SKM-1 treated with dmso at 0.1 percent for 144 hours (cell line): Measurements from ENCODE around the gene KIAA0825.
A peak's percentile ranks its signal among the peaks of the same experiment; 100 is the strongest.
"Not testable (repeated sequence)": the region's sequence is repeated elsewhere in the genome, so short reads cannot be mapped to it uniquely, and the experiment has no call there.

ENCODE experiments used
- DNase-seq: peaks from one replicate; lab custom pipeline; 2025; ENCODE audit not compliant: unreplicated experiment; lab: John Stamatoyannopoulos, UW

Gene KIAA0825

DNA sequence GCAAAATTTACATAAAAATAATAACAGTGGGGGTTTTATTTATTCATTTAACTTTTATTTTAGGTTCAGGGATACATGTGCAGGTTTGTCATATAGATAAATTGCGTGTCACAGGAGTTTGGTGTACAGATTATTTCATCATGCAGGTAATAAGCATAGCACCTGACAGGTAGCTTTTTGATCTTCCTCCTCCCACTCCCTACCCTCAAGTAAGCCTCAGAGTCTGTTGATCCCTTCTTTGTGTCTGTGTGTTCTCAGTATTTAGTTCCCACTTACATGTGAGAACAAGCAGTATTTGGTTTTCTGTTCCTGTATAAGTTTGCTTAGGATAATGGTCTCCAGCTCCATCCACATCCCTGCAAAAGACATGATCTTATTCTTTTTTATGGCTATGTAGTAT, 240.3 kb downstream of the KIAA0825 start:
- no peak for DNase-seq

DNA sequence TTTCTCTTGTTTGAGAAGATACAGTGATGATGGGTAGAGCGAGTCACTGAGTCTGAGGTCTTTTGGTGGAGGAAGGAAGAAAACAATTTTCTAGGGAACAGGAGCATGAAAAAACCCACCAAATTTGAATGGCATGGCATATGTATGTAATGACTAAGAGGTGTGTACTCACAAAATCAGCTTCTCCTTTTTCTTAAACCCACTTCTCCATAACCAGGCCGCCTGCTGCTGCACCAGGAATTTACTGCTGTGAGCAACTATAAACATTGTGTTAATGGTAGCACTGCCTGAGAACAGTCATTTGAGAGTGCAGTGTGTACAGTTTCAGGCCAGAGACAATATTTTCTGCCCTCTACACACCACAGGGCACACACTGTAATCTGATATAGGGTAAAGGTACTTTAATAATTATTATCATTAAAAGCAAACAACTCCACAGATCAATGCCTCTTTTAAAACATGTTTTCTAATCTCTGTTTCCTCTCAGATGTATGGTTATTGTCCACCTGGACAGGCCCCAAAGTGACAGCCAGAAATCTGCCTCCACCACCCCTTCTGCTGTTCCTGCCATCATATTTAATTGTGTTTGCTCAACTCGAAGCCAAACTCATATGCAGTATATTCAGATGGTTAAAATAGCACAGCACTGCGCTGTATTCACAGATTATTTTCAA, 241.6 kb downstream of the KIAA0825 start:
- DNase-seq = peak; percentile 75

DNA sequence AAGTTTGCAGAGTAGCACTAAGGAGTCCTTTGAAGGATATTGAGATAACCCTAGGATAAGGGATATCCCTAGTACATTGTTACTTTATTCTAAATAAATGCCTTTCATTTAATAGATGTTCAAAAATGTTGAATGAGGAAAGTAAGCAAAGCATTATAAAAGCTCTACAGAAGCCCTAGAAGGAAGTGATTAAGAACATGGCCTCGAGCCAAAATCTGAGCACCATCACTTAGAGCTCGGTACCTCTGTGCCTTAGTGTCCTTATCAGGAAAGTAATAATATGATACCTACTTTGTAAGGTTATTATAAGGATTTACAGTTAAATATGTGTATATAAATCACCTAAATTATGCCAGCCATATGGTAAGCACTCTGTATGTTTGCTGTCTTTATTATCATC, 242.6 kb downstream of the KIAA0825 start:
- no peak for DNase-seq

DNA sequence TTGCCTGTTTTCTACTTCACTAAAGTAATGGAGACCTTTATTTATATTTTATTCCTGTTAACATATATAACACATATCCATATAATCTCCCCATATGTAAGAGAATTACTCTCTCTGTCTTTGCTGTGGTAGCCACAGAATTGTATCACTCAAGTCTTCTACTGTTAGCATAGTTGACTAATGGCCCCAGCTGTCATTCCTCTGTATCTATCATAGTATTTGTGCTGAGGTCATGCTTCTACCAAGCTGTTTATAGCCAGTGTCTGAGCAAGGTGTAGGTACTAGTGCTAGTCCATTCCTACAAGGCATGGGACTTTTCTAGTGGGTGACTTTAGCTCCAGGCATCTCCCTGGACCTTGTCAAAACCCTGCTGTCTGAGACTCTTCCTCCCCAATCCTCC, 244.1 kb downstream of the KIAA0825 start:
- DNase-seq = no peak

- DNase-seq = no peak
Observed at GRCh38 chr5:94367900-94368299, 250.5 kb downstream of the KIAA0825 start.

GRCh38 chr5:94366811-94367210, 251.6 kb downstream of the KIAA0825 start:
- peak; percentile 12 for DNase-seq

DNA sequence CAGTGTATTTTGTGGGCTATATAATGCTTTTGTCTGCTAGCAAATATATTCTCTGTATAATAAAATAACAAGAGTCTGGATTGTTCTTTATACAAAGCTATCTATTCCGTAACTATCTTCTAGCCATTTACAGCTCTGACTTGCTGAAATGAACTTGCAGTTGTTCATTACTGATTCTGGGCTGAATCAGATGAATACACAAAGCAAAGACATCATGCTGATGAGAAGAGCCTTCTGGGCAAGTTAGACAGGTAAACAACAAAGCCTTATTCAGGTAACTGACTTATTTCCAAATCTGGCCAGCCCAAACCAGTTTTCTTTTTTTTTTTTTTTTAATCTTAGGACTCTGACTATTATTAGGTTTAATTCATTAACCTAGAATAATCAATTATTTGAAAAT, 255.5 kb downstream of the KIAA0825 start:
- DNase-seq = no peak

DNA sequence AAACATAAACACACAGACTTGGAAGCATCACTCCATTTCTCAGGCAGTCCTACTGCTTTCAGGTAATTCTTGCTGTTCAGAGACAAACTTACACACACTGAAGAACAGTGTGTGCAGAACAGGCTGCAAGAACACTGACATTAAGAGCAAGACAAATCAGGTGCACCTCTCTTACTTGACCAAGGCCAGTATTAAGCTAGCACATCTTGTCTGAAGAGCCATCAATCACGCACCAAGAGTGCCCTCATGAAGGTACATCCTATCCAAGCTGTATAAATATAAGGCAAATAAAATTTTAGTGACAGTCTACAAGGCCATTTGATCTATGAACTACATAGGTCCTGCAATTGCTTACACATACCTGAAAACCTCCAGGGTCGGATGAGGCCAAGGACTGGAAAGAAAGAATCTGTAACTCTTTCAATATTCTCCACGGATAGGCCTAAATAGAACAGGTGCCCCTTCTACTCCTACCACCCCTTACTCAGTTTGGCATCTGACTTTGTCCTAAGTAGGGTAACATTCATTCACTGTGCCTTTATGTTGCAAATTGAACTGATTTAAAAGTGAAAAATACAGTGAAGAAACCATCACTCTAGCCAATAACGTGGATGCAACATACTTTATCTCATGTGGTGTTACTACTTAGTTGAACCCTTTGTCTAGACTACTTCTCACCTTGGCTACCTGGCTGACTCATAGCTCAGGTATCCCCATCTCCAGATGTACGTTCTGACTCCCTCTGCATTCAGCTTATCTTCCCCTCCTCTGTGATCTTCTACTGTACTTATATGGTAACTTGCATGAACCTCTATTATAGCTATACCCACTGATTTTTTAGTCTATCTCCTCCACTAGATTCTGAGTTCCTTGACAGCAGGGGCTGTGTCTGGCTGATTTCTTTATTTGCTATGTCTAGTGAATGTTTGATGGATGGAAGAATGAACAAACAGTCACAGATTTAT, 256.3 kb downstream of the KIAA0825 start:
- DNase-seq = no peak

DNA sequence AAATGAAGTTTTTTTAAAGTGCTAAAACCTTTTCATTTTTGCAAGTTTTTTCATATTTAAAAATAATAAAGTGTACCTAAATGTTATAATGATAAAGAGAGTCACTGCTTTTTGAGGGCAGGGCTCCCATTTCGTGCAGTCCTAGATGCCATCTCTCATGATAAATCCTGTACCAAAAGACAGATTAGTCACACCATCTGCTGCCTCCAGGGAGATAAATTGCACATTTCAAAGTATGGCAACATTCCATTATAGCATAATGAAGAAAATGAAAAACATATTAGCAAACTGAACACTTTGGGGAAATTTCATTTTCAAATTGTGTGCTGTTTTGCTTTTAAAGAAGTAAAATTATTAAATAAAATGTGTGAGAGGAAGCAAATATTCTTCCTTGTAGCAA, 257.2 kb downstream of the KIAA0825 start:
- DNase-seq = no peak

DNA sequence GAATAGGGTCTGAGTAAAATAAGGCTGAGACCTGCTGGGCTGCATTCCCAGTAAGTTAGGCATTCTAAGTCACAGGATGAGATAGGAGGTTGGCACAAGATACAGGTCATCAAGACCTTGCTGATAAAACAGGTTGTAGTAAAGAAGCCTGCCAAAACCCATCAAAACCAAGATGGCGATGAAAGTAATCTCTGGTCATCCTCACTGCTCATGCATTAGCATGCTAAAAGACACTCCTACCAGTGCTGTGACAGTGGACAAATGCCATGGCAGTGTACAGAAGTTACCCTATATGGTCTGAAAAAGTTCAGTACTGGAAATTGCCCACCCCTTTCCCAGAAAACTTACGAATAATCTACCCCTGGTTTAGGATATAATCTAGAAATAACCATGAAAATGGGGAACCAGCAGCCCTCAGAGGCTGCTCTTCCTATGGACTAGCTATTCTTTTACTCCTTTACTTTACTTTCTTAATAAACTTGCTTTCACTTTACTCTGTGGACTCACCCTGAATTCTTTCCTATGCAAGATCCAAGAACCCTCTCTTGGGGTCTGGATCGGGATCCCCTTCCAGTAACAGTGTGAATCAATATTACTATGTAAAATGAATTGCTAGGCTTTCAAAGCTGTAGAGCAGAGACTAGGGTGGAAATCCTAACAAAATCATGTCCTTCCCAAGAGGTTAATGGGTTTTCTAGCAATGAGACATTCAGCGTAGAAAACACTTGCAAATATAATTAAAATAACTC, 257.8 kb downstream of the KIAA0825 start:
- no peak for DNase-seq

- DNase-seq = no peak
Observed at GRCh38 chr5:94359880-94360279, 258.5 kb downstream of the KIAA0825 start.

DNA sequence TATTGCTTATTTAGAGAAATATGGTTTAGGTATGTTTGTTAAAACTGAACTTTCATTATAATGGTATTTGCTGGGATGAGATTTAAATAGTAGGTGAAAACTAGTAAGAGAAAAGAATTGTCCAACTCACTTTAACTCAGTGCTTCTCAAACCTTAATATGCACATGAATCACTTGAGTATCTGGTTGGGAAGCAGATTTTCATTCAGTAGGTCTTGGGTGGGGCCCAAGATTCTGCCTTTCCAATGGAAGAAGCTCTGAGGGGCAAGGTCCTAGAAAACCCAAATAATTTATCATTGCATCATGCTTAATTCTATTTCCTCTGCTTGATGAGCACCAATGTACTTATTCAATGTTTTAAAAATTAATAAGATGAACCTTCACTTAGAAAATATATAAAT, 262.6 kb downstream of the KIAA0825 start:
- DNase-seq = no peak

DNA sequence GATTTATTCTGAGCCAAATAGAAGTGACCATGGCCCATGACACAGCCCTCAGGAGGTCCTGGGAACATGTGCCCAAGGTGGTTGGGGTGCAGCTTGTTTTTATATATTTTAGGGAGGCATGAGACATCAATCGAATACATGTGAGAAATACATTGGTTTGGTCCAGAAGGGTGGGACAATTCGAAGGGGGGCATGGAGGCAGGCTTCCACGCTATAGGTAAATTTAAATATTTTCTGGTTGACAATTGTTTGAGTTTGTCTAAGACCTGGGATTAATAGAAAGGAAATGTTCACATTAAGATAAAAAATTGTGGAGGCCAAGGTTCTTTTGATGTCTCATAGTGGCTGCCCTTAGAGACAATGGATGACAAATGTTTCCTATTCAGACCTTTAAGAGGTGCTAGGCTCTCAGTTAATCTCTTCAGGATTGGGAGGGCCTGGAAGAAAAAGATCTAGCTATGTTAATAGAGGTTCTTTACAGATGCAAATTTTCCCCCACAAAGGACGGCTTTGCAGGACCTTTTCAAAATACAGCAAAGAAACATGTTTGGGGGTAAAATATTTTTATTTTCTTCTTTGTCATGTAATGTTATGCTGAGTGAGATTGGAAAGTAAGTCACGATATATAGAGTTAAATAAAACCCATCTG, 263.4 kb downstream of the KIAA0825 start:
- DNase-seq = not testable (repeated sequence)

GRCh38 chr5:94353605-94354004, 264.8 kb downstream of the KIAA0825 start:
- DNase-seq = no peak

DNA sequence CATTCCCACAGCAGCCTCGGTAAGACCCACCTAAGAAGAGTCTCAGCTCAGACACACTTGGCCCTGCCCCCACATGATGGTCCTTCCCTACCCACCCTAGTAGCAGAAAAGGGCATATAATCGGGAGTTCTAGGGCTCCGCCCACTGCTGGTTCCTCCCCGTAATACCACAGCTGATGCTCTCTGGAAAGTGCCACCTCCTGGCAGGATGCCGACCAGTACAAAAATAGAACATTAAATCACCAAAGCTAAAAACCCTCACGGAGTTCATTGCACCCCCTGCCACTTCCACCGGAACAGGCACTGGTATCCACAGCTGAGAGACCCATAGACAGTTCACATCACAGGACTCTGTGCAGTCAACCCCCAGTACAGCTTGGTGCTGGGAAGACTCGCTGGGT, 271.3 kb downstream of the KIAA0825 start:
- no peak for DNase-seq

GRCh38 chr5:94345257-94345656, 273.1 kb downstream of the KIAA0825 start:
- no peak for DNase-seq

DNA sequence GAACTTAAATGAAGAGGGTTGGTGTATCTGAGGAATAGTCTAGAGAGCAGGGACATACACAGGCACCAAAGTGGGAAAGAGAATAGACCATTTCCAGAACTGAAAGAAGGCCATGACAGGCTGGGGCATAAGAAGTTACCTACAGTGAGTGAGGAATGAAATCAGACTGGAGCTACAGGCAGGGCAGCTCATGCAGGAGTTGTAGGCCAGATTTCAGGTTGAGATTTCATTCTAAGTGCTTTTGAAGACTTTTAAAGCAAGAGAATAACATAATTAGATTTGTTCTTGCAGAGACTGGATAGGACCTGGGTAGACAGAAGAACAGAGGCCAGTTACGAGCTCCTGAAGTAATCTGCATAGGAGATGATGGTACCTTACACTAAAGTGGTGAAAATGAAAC, 280.8 kb downstream of the KIAA0825 start:
- no peak for DNase-seq

DNA sequence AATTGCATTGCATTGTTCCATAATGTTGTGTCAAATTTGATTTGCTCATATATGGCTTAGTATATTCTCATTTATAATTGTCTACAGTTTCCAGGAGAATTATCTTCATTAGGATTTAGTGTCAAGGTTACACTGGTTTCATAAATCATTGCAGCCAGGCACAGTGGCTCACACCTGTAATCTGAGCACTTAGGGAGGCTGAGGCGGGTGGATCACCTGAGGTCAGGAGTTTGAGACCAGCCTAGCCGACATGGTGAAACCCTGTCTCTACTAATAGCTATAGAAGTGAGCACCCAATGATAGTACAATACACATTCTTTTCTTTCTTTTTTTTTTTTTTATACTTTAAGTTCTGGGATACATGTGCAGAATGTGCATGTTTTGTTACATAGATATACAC, 282.5 kb downstream of the KIAA0825 start:
- no peak for DNase-seq

DNA sequence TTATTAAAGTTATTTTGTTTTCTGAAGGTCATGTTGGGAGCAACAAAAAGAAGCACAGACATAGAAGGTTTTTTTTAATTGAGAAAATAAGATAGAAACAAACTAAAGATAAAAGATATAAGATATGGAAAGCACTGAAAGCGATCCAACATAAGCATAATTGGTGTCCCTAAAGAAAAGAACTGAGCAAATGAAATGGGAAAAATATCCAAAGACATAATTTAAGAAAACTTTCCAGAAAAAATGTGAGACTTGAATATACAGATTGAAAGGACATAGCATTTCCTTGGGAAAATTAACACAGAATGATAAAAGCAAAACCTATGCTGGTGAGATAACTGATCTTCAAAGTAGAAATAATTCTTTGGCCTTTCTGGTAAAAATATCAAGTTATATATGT, 289.3 kb downstream of the KIAA0825 start:
- DNase-seq = no peak

DNA sequence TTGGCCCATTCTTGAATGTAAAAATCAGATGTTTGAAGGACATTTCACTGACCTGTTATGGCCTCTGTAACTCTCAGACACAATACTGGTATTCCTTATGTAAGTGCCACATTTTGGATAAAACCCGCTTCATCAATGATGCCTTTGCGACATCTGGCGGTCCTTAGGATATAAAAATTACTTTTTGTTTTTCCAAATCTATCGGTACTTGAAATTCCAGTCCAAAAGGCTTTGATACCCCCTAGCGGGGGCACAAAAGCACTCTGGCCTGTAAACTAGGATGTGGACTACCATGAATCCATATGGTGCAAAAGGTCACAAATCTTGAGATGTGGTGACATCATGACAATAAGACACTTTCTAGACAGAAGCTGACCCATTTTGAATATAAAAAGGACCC, 291.8 kb downstream of the KIAA0825 start:
- DNase-seq = no peak
